Progenitor cell of endocrine pancreas (in vitro differentiated cells): ENCODE data around the gene NBDY. TPM values are rescaled to one million over a fixed set of nuclear protein-coding genes. Genes with fewer than 3 reads are reported as not detected.
"Not testable (repeated sequence)": the region's sequence is repeated elsewhere in the genome, so short reads cannot be mapped to it uniquely, and the experiment has no call there.

Experiments
- DNase-seq: peaks from one replicate; pipeline ENCODE4 v3.0.0; 2021; ENCODE audit warnings: low spot score; ENCODE audit not compliant: unreplicated experiment
- H3K27ac Mint-ChIP-seq: 2 replicates; pipeline ENCODE4 v1.8.0; 2021; ENCODE audit warnings: mild to moderate bottlenecking, moderate library complexity, mixed read lengths
- H3K27me3 Mint-ChIP-seq: 2 replicates; pipeline ENCODE4 v1.8.0; 2021; ENCODE audit warnings: mixed read lengths
- H3K36me3 Mint-ChIP-seq: 2 replicates; pipeline ENCODE4 v1.8.0; 2022; ENCODE audit warnings: mixed read lengths; ENCODE audit not compliant: insufficient read depth
- H3K4me1 Mint-ChIP-seq: 2 replicates; pipeline ENCODE4 v1.8.0; 2021; ENCODE audit warnings: low read depth, mixed read lengths
- H3K4me3 Mint-ChIP-seq: 2 replicates; pipeline ENCODE4 v1.8.0; 2021; ENCODE audit warnings: low read depth, mild to moderate bottlenecking, moderate library complexity, mixed read lengths
- H3K9me3 Mint-ChIP-seq: 2 replicates; pipeline ENCODE4 v1.8.0; 2021; ENCODE audit warnings: low read depth, mixed read lengths
- CTCF ChIP-seq: fragments of 200-600 bp; sonication (generic); IDR thresholded peaks from one replicate; pipeline ENCODE4 v1.5.0; 2021; ENCODE audit warnings: antibody characterized with exemption, mild to moderate bottlenecking; ENCODE audit not compliant: unreplicated experiment
- long read RNA-seq: library from polyadenylated mRNA; unstranded; transcript quantifications from one replicate; pipeline ENCODE4 v2.0.0, GENCODE V29; 2020
- total RNA-seq: library from RNA; stranded (reverse); gene quantifications from 2 replicates; pipeline ENCODE4 v1.2.1, GENCODE V29; 2021

Gene NBDY
- total RNA-seq: 48.6 and 49.3 TPM in 2 replicates
- long read RNA-seq, transcript NBDY-201 (3 exons, 1,529 nt): major isoform, 24 of 30 reads
- long read RNA-seq, partial matches to known transcripts: 1 of 30 reads
- long read RNA-seq, other reads (novel, unspliced or antisense): 4 of 30 reads

GRCh38 chrX:56729152-56729850 lies at the start of gene NBDY:
Gene NBDY (plus strand): TSS chrX:56729243. CDS start chrX:56729354, 111 bp downstream.
- Mint-ChIP-seq H3K4me3 (peak within 1 kb of the TSS; percentile 92), H3K27me3 (no peaks in the 10 kb centered on the region), H3K4me1 (peaks cover 11% of the 10 kb centered on the region), H3K9me3 (peaks cover 11% of the 10 kb centered on the region), H3K27ac (peak within 1 kb of the TSS; percentile 95), H3K36me3 (no peaks in the 10 kb centered on the region)
- DNase-seq: peak; percentile 10
- TF ChIP-seq CTCF: no peak

GRCh38 chrX:56704530-56704929 lies 24.5 kb upstream of the NBDY start:
- Mint-ChIP-seq H3K27ac (peak overlapping the region; percentile 24), H3K9me3 (peaks cover 31% of the 10 kb centered on the region)
- not testable (repeated sequence) for DNase-seq, H3K4me1 Mint-ChIP-seq, H3K4me3 Mint-ChIP-seq, H3K36me3 Mint-ChIP-seq, H3K27me3 Mint-ChIP-seq

- Mint-ChIP-seq H3K36me3 (no peaks in the 10 kb centered on the region), H3K4me1 (peaks cover 10% of the 10 kb centered on the region), H3K27ac (no peak overlapping the region), H3K4me3 (no peak overlapping the region), H3K9me3 (peaks cover 34% of the 10 kb centered on the region), H3K27me3 (no peaks in the 10 kb centered on the region)
- no peak for DNase-seq
- TF ChIP-seq CTCF: peak; percentile 65
Observed at GRCh38 chrX:56726605-56727004, 2.4 kb upstream of the NBDY start.

GRCh38 chrX:56727531-56727930 lies 1.5 kb upstream of the NBDY start:
- no peaks in the 10 kb centered on the region for H3K36me3 Mint-ChIP-seq
- peaks cover 11% of the 10 kb centered on the region for H3K4me1 Mint-ChIP-seq
- no peak for TF ChIP-seq CTCF
- no peak overlapping the region for H3K27ac Mint-ChIP-seq
- no peak overlapping the region for H3K4me3 Mint-ChIP-seq
- H3K9me3 Mint-ChIP-seq: peaks cover 25% of the 10 kb centered on the region
- no peak for DNase-seq
- no peaks in the 10 kb centered on the region for H3K27me3 Mint-ChIP-seq

- no peak for DNase-seq
- Mint-ChIP-seq H3K27ac (no peak overlapping the region), H3K4me1 (peaks cover 11% of the 10 kb centered on the region), H3K4me3 (peak overlapping the region; percentile 59), H3K36me3 (no peaks in the 10 kb centered on the region), H3K9me3 (peaks cover 19% of the 10 kb centered on the region), H3K27me3 (no peaks in the 10 kb centered on the region)
- no peak for TF ChIP-seq CTCF
Observed at GRCh38 chrX:56728321-56728720, 722 bp upstream of the NBDY start.

GRCh38 chrX:56728752-56729151 lies 291 bp upstream of the NBDY start:
- peaks cover 11% of the 10 kb centered on the region for H3K4me1 Mint-ChIP-seq
- no peak for TF ChIP-seq CTCF
- no peak for DNase-seq
- no peaks in the 10 kb centered on the region for H3K36me3 Mint-ChIP-seq
- H3K9me3 Mint-ChIP-seq: peaks cover 15% of the 10 kb centered on the region
- peak overlapping the region; percentile 95 for H3K27ac Mint-ChIP-seq
- H3K27me3 Mint-ChIP-seq: no peaks in the 10 kb centered on the region
- H3K4me3 Mint-ChIP-seq: peak overlapping the region; percentile 92
